ENCODE measurements around the gene TMA7.
"Not testable (repeated sequence)": the region's sequence is repeated elsewhere in the genome, so short reads cannot be mapped to it uniquely, and the experiment has no call there.

TMA7 gene

GRCh38 chr3:48439820-48440589, at the start of gene TMA7, which contains the start of gene CCDC51:
Gene TMA7, plus strand, starts transcription at chr3:48440257. Its CDS starts 40 bp downstream, at chr3:48440297.
Gene CCDC51, minus strand, starts transcription at chr3:48440119. Its CDS starts 4,991 bp downstream, at chr3:48435128.
- DNase-seq: peak; percentile 95

- no peak for DNase-seq
Observed at GRCh38 chr3:48394391-48394790, 45.7 kb upstream of the TMA7 start.

- no peak for DNase-seq
Observed at GRCh38 chr3:48395714-48396113, 44.3 kb upstream of the TMA7 start.

GRCh38 chr3:48397767-48398681, 42.0 kb upstream of the TMA7 start:
- DNase-seq: no peak

GRCh38 chr3:48398701-48399386, 41.2 kb upstream of the TMA7 start:
- DNase-seq: no peak

- DNase-seq: no peak
Observed at GRCh38 chr3:48399387-48400172, 40.5 kb upstream of the TMA7 start.

- peak; percentile 15 for DNase-seq
Observed at GRCh38 chr3:48400824-48401433, 39.1 kb upstream of the TMA7 start.

GRCh38 chr3:48401434-48401901, 38.6 kb upstream of the TMA7 start:
- not testable (repeated sequence) for DNase-seq

- DNase-seq: no peak
Observed at GRCh38 chr3:48402281-48402732, 37.8 kb upstream of the TMA7 start.

GRCh38 chr3:48402907-48403306, 37.1 kb upstream of the TMA7 start:
- no peak for DNase-seq

- DNase-seq: no peak
Observed at GRCh38 chr3:48403533-48404439, 36.3 kb upstream of the TMA7 start.

GRCh38 chr3:48404440-48405342, 35.4 kb upstream of the TMA7 start:
- no peak for DNase-seq

- DNase-seq: no peak
Observed at GRCh38 chr3:48405343-48405881, 34.6 kb upstream of the TMA7 start.

GRCh38 chr3:48405971-48406370, 34.1 kb upstream of the TMA7 start:
- DNase-seq: no peak

GRCh38 chr3:48406443-48407431, 33.3 kb upstream of the TMA7 start:
- no peak for DNase-seq

- no peak for DNase-seq
Observed at GRCh38 chr3:48407542-48408099, 32.4 kb upstream of the TMA7 start.

GRCh38 chr3:48408823-48409281, 31.2 kb upstream of the TMA7 start:
- DNase-seq: no peak
